ENCODE measurements around the gene SETDB2. TPM values are rescaled to one million over a fixed set of nuclear protein-coding genes. Genes with fewer than 3 reads are reported as not detected.

The SETDB2 gene
- total and polyA plus RNA-seq, 2 of the 13 experiments (the other 11 are each of a cell fraction or from before 2014, with no cell fraction given): 8.1 to 8.7 TPM

- TF ChIP-seq ZHX2 (IDR thresholded peaks at IDR 0.05; ENCODE audit: low read depth) (no peak), ZHX2 (CRISPR knock-in tag; IDR thresholded peaks at IDR 0.05; ENCODE audit: borderline replicate concordance) (no peak), ASH2L (IDR thresholded peaks at IDR 0.05; ENCODE audit: insufficient read length, low read depth, low read length) (no peak), ZNF770 (CRISPR knock-in tag; IDR thresholded peaks at IDR 0.05) (peak; percentile 55; the same call in 1 of the 2 replicates), ZFX (CRISPR knock-in tag; IDR thresholded peaks at IDR 0.05; ENCODE audit: low read depth) (peak; percentile 40; the same call in 1 of the 2 replicates), ZNF512 (CRISPR knock-in tag; IDR thresholded peaks at IDR 0.05) (no peak), NFKBIZ (CRISPR knock-in tag; IDR thresholded peaks at IDR 0.05) (no peak), SOX5 (CRISPR knock-in tag; IDR thresholded peaks at IDR 0.05; ENCODE audit: borderline replicate concordance) (no peak; the same call in 1 of the 2 replicates), CC2D1A (CRISPR knock-in tag; IDR thresholded peaks at IDR 0.05) (no peak), NR3C1 (CRISPR knock-in tag; IDR thresholded peaks at IDR 0.05) (no peak), ZNF646 (CRISPR knock-in tag; IDR thresholded peaks at IDR 0.05) (no peak), MIER2 (CRISPR knock-in tag; IDR thresholded peaks at IDR 0.05) (no peak), MTF1 (CRISPR knock-in tag; IDR thresholded peaks at IDR 0.05) (no peak), ZNF207 (IDR thresholded peaks at IDR 0.05; ENCODE audit: borderline replicate concordance) (no peak)
These were observed 22.7 kb upstream of the SETDB2 start (continued) for GRCh38 chr13:49421391-49421790.
